Right ventricle myocardium inferior (tissue), 1 donor: Measurements from ENCODE around the gene SERPINA6. TPM values are rescaled to one million over a fixed set of nuclear protein-coding genes. Genes with fewer than 3 reads are reported as not detected.
"Not testable (repeated sequence)": the region's sequence is repeated elsewhere in the genome, so short reads cannot be mapped to it uniquely, and the experiment has no call there.

Experiments used
- ATAC-seq: fragments of 200-7000 bp; cut with Tn5 transposase; one replicate; pipeline ENCODE4 v1.9.1; 2020; ENCODE audit warnings: mild to moderate bottlenecking, moderate library complexity
- DNase-seq: peaks from one replicate; pipeline ENCODE4 v3.0.0; 2021; ENCODE audit errors: missing footprints
- intact Hi-C: fragments of 100-400 bp; cut with DNase I; formaldehyde crosslinking; loops from one replicate; pipeline ENCODE4 v1.11.0; 2022
- long read RNA-seq: library from polyadenylated mRNA; unstranded; transcript quantifications from one replicate; pipeline ENCODE4 v2.0.0, GENCODE V29; 2021
- total RNA-seq: library from RNA; stranded (reverse); fragmentation: NEBNext Ultra II Directional; extraction: Animal tissue kit (Norgen Biotek cat#: 25700); gene quantifications from one replicate; pipeline ENCODE4 v1.2.1, GENCODE V29; 2021
- donor health status: DM: no; HTN: yes; CAD: no; lungs with severe emphysema.

The SERPINA6 gene
- total RNA-seq = not detected
- long read RNA-seq = 0 reads

GRCh38 chr14:94322648-94323570 is at the start of gene SERPINA6:
TSS of gene SERPINA6 (minus strand) at chr14:94323336. CDS start at chr14:94314648, 8,688 bp downstream.
- DNase-seq (no peak), ATAC-seq (no peak)
- intact Hi-C loops = no loop called here

- intact Hi-C loops = no loop called here
- ATAC-seq (no peak), DNase-seq (no peak)
Observed at GRCh38 chr14:94372021-94372605, 49.0 kb upstream of the SERPINA6 start.

GRCh38 chr14:94370524-94370910 is 47.4 kb upstream of the SERPINA6 start:
- DNase-seq (no peak), ATAC-seq (no peak)
- intact Hi-C loops = no loop called here

- ATAC-seq, intact Hi-C loops, DNase-seq: not testable (repeated sequence)
Observed at GRCh38 chr14:94369766-94370523, 46.8 kb upstream of the SERPINA6 start.

GRCh38 chr14:94368956-94369355 is 45.8 kb upstream of the SERPINA6 start:
- ATAC-seq (no peak), DNase-seq (no peak)
- intact Hi-C loops = no loop called here

GRCh38 chr14:94368243-94368590 is 45.1 kb upstream of the SERPINA6 start:
- ATAC-seq (no peak), DNase-seq (no peak)
- intact Hi-C loops = no loop called here

- DNase-seq (no peak), ATAC-seq (peak; percentile 28)
- intact Hi-C loops = no loop called here
Observed at GRCh38 chr14:94367347-94368242, 44.5 kb upstream of the SERPINA6 start.

- DNase-seq = no peak
- intact Hi-C loops = no loop called here
- ATAC-seq = no peak
Observed at GRCh38 chr14:94366146-94366915, 43.2 kb upstream of the SERPINA6 start, which contains the start of gene SERPINA2. TSS of gene SERPINA2 (minus strand) at chr14:94366698.

- ATAC-seq (no peak), DNase-seq (no peak)
- intact Hi-C loops = no loop called here
Observed at GRCh38 chr14:94365624-94366023, 42.5 kb upstream of the SERPINA6 start.

GRCh38 chr14:94364964-94365363 is 41.8 kb upstream of the SERPINA6 start:
- no peak for ATAC-seq
- intact Hi-C loops = no loop called here
- no peak for DNase-seq

GRCh38 chr14:94364037-94364436 is 40.9 kb upstream of the SERPINA6 start:
- intact Hi-C loops = no loop called here
- DNase-seq (no peak), ATAC-seq (no peak)

- no peak for DNase-seq
- intact Hi-C loops = no loop called here
Observed at GRCh38 chr14:94363151-94363624, 40.1 kb upstream of the SERPINA6 start.

GRCh38 chr14:94362614-94363133 is 39.5 kb upstream of the SERPINA6 start:
- intact Hi-C loops = no loop called here

More at GRCh38 chr14:94363151-94363624, 40.1 kb upstream of the SERPINA6 start:
- ATAC-seq = no peak

GRCh38 chr14:94361682-94362081 is 38.5 kb upstream of the SERPINA6 start:
- intact Hi-C loops = no loop called here

More at GRCh38 chr14:94362614-94363133, 39.5 kb upstream of the SERPINA6 start:
- DNase-seq (no peak), ATAC-seq (no peak)

GRCh38 chr14:94360945-94361565 is 37.9 kb upstream of the SERPINA6 start:
- intact Hi-C loops = no loop called here
- no peak for DNase-seq
- ATAC-seq = no peak

More at GRCh38 chr14:94361682-94362081, 38.5 kb upstream of the SERPINA6 start:
- no peak for ATAC-seq
- DNase-seq = no peak

GRCh38 chr14:94357166-94357565 is 34.0 kb upstream of the SERPINA6 start:
- intact Hi-C loops = no loop called here
- DNase-seq (no peak), ATAC-seq (no peak)
